NOMO-1 (cell line): ENCODE measurements around the gene ABHD2.
"Not testable (repeated sequence)": the region's sequence is repeated elsewhere in the genome, so short reads cannot be mapped to it uniquely, and the experiment has no call there.

Source experiments
- DNase-seq, 2 experiments: peaks; one replicate each; lab custom pipeline; 2025; ENCODE audit not compliant: unreplicated experiment in 2 of 2; lab: John Stamatoyannopoulos, UW

Gene ABHD2

GRCh38 chr15:89136818-89137772 is 48.8 kb downstream of the ABHD2 start:
- no peak for DNase-seq

GRCh38 chr15:89137926-89138325 is 49.7 kb downstream of the ABHD2 start:
- DNase-seq: no peak

- DNase-seq: no peak
Measured at GRCh38 chr15:89138999-89139612, 50.9 kb downstream of the ABHD2 start.

GRCh38 chr15:89139613-89140499 is 51.6 kb downstream of the ABHD2 start:
- no peak for DNase-seq

GRCh38 chr15:89140595-89140994 is 52.3 kb downstream of the ABHD2 start:
- peak in 1 of 2 experiments; percentile 24 for DNase-seq

- not testable (repeated sequence) for DNase-seq
Measured at GRCh38 chr15:89141159-89141558, 52.9 kb downstream of the ABHD2 start.

- DNase-seq: no peak
Measured at GRCh38 chr15:89141885-89142284, 53.6 kb downstream of the ABHD2 start.

- no peak for DNase-seq
Measured at GRCh38 chr15:89142423-89142822, 54.2 kb downstream of the ABHD2 start.

- peak; percentile 75 to 93 for DNase-seq
Measured at GRCh38 chr15:89143503-89144162, 55.4 kb downstream of the ABHD2 start.

- DNase-seq: no peak
Measured at GRCh38 chr15:89144491-89144890, 56.2 kb downstream of the ABHD2 start.

- no peak for DNase-seq
Measured at GRCh38 chr15:89146366-89146765, 58.1 kb downstream of the ABHD2 start.

GRCh38 chr15:89148126-89148525 is 59.9 kb downstream of the ABHD2 start:
- no peak for DNase-seq

- no peak for DNase-seq
Measured at GRCh38 chr15:89149501-89150101, 61.3 kb downstream of the ABHD2 start.

- no peak for DNase-seq
Measured at GRCh38 chr15:89150287-89150686, 62.0 kb downstream of the ABHD2 start.

GRCh38 chr15:89150762-89151664 is 62.8 kb downstream of the ABHD2 start:
- DNase-seq: peak; percentile 51 to 85

- DNase-seq: no peak
Measured at GRCh38 chr15:89155122-89155521, 66.9 kb downstream of the ABHD2 start.

- DNase-seq: no peak
Measured at GRCh38 chr15:89155656-89156055, 67.4 kb downstream of the ABHD2 start.

GRCh38 chr15:89157061-89157460 is 68.8 kb downstream of the ABHD2 start:
- DNase-seq: no peak

GRCh38 chr15:89157918-89158564 is 69.8 kb downstream of the ABHD2 start:
- no peak for DNase-seq
